ENCODE measurements around the gene DOCK8. TPM values are rescaled to one million over a fixed set of nuclear protein-coding genes. Genes with fewer than 3 reads are reported as not detected.
"Not testable (repeated sequence)": the region's sequence is repeated elsewhere in the genome, so short reads cannot be mapped to it uniquely, and the experiment has no call there.

The DOCK8 gene
- polyA plus RNA-seq, 1 donor: 8.2 TPM

DNA sequence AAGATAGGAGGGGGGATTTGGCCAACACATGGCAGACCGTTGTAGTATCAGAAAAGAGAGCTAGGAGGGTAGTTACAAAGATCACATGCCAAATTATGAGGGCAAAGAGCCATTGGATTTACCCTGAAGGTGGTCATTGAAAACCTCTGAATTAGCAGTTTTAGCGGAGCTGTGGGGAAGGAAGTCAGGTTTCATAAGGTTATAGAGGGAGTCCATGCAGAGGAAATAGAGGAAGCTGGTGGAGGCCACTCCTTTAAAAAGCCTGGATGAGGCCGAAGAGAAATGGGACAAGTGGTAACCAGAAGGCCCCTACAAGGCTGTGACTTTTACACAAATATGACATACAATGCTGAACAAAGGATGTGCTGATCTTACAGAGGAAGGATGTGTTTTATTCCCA, 13.2 kb downstream of the DOCK8 start:
- DNase-seq: no peak

DNA sequence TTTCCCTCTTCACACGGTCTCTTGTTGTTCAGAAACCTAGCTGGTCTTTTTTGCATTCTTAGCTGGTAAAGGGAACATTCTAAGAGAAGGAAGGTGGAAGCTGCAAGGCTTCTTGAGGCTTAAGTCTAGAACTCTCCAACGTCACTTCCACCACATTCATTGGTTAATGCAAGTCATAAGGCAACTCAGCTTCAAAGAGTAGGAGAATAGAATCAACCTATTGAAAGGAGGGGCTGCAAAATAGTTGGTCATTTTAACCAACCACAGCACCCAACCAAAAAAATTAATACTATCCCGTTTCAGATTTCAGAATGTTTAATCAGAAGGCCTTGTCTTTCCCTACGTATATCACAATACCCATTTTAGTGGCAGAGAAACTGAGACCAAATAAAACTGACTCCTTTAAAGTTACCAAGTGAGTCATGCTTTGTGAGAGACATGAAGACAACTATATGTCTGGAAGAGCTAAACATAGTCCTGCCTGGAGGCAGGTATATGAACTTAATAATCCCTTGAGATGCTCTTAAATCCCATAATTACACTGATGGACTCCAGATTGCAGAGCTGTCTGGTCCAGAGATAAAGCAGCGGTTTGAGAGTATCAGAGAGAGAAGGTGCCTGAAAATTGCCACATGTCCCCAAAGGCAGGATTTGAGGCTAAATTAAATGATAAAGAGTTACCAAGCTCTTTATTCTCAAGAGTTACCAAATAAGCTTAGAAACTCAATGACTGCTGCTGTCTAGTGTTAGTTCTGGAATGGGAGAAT, 14.4 kb downstream of the DOCK8 start:
- no peak for DNase-seq

DNA sequence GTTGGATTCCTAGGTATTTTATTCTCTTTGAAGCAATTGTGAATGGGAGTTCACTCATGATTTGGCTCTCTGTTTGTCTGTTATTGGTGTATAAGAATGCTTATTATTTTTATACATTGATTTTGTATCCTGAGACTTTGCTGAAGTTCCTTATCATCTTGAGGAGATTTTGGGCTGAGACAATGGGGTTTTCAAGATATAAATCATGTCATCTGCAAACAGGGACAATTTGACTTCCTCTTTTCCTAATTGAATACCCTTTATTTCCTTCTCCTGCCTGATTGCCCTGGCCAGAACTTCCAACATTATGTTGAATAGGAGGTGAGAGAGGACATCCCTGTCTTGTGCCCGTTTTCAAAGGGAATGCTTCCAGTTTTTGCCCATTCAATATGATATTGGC, 17.0 kb downstream of the DOCK8 start:
- not testable (repeated sequence) for DNase-seq

DNA sequence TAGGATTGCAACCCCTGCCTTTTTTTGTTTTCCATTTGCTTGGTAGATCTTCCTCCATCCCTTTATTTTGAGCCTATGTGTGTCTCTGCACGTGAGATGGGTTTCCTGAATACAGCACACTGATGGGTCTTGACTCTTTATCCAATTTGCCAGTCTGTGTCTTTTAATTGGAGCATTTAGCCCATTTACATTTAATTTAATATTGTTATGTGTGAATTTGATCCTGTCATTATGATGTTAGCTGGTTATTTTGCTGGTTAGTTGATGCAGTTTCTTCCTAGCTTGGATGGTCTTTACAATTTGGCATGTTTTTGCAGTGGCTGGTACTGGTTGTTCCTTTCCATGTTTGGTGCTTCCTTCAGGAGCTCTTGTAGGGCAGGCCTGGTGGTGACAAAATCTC, 19.0 kb downstream of the DOCK8 start:
- DNase-seq: not testable (repeated sequence)

DNA sequence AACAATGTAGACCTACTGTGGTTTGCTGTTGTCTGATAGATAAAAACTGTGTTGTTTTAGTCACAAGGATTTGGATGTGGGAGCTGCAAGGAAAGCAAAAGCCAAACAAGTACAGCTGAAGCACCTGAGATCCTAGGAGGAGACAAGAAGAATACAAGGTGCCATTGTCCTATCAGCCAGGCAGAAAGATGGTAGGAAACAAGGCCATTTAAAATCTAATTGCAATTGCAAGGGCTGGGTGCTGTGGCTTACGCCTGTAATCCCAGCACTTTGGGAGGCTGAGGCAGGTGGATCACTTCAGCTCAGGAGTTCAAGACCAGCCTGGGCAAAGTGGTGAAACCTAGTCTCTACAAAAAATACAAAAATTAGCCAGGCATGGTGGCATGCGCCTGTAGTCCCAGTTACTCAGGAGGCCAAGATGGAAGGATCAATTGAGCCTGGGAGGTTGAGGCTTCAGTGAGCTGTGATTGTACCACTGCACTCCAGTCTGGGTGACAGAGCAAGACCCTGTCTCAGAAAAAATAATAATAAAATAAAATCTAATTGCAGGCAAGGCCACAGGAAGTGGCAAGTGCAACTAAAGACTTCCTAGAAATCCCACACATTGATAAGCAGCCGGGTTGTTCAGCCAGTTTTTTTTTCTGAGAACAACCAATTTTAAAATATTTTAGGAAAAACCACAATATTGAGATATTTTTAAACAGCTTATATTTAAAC, 22.6 kb downstream of the DOCK8 start:
- DNase-seq: no peak

DNA sequence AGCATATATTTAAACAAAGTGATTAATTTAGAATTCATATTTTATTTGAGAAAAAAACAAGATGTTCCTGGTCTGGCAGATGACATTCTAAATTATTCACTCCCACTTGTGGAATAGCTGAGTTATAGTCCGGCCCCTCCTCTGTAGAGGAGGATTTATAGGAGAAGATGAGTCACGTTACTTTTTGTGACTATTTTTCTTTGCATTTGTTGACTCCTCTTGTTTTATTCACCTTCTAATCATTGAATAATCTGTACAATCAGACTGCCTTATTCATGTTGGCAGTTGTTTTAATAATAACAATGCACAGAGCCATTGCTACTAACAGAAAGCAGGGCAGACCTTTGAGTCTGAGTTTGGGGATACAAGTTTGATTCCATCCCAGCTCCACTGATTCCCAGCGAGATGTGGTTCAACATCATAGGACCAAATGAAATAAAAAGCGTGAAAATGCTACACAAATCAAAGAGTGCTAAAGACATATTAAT, 23.2 kb downstream of the DOCK8 start:
- no peak for DNase-seq

DNA sequence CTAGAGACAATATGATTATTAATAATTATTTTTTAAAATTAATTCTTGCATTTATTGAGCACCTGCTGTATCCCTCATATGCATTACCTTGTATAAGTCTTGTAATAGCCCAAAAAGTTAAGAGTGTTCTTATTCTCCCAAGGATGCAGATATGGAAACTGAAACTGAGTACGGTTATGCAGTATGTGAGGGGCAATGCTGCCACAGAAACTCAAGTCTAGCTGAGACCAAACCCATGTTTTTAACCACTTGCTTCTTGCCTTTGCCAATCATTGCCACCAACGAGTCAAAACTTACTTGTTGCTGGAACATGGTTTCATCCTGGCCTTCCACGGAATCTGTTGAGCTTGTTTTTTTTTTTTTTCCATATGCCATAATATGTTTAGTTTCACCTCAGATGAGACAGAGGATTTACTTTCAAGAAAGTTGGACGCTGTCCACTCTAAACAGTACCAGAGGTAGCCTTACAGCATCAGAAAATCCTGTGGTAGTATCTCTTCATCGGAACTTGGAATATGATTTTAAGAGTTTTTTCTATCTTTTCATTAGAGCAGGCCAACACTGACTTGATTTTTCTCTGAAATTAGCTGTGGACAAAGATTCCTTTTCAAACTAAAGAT, 27.9 kb downstream of the DOCK8 start:
- no peak for DNase-seq

DNA sequence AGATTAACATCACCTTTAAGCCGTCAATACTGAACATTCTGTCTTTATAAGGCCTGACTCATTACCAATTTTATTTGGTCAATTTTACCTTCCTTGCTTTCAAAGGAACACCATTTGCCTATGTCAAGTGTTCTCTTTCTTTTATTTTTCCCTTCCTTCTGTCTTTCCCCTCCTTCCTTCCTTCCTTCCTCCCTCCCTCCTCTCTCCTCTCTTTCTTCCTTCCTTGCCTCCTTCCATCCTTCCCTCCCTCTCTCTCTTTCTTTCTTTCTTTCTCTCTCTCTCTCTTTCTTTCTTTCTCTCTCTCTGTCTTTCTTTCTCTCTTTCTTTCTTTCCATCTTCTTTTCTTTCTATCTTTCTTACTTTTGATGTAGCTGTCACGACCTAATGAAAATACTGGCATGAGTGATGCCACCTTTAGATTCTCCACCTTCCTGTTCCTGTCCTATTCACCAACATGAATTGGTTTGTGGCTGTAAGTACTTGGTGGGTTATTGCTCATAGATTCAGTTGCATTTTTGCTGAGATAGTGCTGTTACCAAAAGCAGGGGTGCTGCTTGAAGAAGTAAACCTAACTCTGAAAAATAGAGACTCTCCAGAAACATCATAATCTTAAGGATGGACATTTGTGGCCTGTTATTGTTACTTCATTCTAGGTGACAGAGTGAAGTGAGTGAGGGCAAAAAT, 33.8 kb downstream of the DOCK8 start:
- no peak for DNase-seq

DNA sequence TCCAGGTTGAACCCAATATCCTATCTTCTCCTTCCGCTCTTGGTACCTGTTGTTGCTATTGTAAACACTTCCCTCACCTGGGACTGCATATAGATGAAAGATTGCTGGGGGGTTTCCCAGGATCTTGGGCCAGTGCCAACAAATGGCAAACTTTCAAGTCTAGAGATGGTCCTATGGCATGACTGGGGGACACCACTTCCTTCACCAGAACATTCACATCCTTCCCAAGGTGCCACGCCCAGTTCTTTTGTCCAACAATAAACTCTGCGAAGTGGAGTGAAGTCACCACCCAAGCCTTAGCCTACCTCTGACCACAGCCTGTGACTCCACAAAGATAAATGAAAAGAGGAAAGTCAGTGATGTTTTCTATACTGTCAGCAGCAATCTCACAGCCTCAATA, 34.4 kb downstream of the DOCK8 start:
- DNase-seq: no peak

DNA sequence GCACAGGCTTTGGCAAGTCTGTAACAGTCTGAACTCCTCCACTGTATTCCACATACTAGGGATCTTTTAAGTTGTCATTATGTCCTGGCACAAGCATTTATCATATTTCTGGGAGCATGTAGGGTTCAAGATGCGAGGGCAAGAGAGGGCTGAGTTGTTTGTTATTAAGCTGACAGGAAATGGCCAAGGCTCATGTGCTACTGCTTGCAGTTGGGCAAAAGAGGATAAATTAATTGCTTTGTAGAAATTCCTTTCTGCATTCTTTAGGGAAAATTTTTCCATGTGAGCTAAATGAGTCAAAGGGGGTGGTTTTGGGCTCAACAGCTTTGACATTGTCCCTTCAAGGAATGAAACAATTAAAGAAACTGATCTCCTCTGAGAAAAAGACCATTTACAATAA, 35.4 kb downstream of the DOCK8 start:
- no peak for DNase-seq

DNA sequence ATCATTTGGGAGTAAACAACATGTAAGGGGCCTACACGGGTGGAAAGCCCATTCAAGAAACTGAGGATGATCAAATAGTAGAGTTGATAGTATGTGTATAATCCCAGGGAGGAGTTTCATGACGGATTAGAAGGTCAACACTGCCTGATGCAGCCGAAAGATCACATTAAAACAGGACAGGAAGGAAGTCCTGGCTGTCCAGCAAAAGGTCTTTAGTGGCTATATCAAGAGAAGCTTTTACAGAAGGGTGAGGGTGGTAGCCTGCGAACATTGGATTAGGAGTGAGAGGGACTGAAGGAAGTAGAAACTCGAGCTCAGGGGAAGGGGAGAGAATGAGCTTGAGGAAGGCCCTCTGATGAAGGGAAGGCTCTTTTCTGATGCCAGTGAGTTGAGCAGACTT, 36.0 kb downstream of the DOCK8 start:
- DNase-seq: no peak

DNA sequence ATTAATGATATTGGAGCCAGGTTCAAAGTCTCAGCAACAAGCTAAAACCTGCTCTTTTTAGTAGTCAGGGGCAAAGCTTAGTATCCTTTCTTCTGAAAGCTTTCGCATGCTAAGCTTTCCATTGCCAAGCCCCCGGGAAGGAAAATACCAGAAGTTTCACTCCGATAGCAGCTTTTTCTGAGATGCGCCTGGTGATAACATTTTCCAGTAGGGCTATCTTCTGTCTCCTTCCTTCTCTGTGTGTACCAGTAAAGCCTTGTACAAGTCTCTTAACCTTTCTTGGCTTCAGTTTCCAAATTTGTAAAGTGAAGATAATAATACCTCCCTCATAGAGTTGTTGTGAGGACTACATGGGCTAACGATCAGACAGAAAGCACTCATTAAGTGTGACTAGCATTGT, 36.7 kb downstream of the DOCK8 start:
- DNase-seq: no peak

DNA sequence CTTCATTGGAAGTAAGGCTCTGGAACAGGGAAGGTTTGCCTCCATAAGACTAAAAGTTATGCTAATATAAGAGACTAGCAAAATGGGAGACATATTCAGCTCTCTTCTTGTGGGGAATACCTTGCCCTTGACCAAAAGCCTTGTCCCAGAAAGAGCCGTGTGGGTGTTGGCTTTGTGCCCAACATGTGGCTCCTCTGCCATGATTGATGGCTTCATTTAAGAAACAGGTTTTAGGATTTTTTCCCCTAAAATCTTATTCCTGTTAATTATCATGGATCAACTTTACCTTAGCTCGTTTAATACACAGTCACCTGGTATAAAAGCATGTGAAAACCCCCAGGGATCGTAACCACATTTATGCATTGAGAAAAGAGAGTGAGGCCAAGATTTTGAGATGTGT, 38.9 kb downstream of the DOCK8 start:
- DNase-seq: no peak

DNA sequence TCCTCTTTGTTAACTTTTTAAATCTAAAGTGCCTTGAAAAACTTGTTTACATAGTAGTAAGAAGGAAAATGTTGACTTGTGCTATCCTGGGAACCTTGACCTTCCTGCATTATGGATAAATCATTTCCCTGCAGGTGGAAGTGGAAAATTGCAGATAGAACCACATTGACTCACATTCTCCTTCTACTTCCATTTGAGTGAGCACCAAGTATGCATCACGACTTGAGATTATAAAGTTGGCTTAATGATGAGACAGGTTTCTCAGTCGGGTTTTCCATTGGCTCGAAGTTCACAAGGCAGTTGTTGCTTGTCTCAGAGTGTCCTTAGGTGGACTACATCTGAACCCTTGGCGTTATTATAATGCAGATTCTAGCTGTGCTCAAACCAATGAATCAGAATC, 39.9 kb downstream of the DOCK8 start:
- no peak for DNase-seq

DNA sequence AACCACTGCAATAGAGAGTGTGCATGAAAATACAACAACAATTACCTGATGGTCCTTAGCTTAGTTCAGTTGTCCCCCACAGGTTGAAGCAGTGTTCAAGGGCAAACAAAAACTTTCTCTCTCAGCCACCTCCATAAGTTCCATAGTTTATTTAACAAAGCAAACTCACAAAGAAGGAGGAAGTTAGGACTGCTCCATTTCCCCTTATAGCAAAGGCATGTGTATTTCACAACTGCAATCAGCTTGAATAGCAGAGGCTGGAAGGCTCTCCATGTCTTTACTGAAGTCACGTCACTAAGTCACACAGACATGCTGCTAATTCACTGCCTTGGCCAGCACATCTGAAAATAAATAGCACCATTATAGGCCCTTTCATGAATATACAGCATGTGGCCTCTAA, 43.3 kb downstream of the DOCK8 start:
- no peak for DNase-seq

DNA sequence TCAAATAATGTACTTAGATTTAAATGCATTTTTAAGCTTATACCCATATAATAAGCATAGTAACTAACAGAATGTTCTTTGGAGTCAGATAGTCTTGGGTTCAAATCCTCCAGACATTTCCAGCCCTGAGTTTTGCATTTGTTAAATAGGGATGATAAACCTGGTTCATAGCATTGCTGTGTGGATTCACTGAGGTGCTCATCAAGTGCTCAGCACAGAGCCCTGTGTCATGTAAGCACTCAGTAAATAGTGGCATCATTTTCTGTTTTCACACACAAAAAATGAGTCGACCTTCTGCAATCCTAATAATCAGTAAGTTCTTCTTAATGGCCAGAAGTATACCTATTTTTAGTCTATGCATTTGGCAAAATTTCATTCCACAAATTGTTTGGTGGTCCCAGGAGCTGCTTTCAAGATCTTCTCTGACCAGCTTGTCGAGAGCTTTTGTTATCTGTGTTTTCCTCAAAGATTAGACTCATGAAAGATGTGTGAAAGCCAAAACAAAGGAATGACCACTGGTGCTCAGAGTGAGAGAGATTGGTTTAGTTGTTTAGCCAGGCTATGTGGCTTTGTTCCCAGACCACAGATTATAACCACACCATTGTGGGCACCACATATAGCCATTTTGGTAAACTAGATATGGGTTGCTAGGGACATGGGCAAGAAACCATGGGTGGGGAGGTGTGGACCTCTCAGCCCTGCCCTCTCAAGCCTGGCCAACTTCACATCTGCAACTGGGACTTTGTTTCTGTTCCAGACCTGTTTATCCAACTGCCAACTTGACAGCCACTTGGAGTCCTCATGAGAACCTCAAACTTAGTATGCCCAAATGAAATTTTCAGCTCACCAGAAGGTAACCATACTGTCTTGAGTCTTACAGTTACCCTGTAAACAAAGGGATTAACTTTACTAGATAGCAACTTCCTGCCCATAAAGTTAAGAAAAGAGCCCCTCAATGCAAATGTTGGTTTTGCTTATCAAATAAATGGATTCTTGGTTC, 45.0 kb downstream of the DOCK8 start:
- DNase-seq: no peak

DNA sequence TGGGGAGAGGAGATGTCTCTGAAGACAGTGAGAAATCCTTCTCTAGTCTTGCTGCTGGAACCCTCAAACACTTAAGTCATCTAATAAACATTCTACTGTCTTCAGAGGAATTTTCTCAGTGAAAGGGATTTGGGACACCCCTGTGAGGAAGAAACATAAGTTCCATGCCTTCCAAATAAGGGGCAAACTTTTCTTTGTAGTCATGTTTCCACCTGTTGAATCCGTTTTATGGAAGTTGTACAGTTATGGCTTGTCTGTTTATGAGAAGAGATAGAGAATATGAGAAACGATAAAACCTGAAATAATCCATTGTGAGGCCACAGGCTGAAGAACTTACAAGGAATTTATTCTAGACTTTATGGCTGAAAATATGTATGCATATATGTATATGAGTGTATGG, 49.6 kb downstream of the DOCK8 start:
- no peak for DNase-seq

DNA sequence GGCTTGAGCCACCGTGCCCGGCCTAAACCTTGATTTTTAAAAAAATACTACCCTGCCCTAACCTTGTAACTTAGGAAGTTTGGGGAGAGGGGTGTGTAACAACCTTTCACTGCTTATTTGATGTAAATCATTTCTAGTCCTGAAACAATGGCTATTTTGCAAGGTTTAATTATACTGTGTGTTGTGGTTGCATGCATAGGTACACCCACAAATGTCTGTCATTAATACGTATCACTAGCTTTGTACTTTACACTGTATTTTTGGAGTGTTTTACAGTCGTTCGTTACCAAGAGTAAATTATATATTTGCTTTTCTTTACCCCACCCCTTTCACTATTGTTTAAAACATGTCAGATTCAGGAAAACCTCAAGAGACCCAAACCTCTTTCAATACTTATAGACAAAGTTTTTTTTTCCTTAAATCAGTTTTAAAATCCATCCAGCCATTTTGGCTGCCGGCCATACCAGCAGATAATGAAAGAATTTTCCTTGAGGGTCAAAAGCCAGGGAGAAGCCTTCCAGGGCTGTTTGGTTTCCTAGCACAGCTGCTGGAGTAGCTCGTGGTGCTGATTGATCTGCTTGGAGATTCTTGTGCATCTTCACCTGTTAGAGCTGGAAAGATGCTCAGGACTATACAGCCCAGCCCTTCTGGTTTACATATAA, 50.7 kb downstream of the DOCK8 start:
- no peak for DNase-seq

DNA sequence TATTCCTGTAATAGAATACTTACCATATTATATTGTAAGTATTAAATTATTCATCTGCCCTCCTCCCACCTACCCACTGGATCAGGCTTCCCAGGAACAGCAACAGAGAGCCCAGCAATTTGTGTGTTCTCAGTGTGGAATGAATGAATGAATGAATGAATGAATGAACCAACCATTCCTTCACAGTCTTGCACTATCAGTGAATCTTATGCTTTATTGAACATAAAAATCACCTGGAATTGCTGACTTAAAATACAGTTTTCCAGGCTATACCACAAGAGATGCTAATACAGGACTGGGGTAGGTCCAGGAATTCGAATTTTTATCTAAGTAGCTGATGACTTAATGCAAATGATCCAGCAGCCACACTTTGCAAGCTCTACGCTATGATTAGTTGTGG, 51.6 kb downstream of the DOCK8 start:
- no peak for DNase-seq

DNA sequence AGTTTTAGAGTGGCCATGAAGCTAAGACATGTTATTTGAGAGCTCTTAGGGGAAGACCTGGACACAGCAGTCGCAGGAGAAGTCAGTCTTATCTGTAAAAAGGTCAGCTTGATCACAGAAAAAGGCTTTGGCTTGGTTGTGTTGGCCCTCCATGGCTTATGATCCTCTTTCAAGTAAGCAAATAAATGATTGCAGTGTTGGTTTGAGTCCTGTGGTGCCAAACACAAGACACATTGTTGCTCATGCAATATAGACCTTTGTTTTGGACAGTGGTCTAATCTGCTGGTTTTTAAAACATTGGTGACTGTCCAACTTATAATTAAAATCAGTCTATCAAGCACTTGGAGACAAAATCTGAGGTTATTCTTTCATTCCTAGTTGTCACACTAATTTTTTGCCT, 54.0 kb downstream of the DOCK8 start:
- DNase-seq: no peak

DNA sequence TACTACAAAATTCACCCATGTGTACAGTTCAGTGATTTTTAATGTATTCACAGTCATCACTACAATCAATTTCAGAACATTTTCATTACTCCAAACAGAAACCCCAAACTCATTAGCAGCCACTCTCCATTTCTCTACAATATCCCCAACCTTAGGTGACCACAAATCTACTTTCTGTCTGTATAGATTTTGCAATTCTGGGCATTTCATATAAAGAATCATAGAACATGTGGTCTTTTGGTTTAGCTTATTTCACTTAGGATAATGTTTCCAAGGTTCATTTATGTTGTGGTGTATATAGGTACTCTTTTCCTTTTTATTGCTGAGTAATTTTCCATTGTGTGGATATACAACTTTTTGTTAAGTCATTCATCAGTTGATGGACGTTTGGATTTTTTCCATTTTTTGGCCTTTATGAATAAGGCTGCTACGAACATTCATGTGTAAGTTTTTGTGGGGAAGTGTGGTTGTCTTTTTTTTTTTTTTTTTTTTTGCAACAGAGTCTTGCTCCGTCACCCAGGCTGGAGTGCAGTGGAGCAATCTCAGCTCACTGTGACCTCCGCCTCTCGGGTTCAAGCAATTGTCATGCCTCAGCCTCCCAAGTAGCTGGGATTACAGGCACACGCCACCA, 54.5 kb downstream of the DOCK8 start:
- no peak for DNase-seq
